GM10266 (cell line): Measurements from ENCODE around the gene EXOC3.

ENCODE experiments used
- DNase-seq: peaks from one replicate; pipeline ENCODE4 v3.0.0; 2012; ENCODE audit errors: extremely low spot score
- CTCF ChIP-seq: IDR thresholded peaks from 2 replicates; pipeline ENCODE4 v1.5.1; 2012; ENCODE audit warnings: mild to moderate bottlenecking, low read depth; ENCODE audit not compliant: control insufficient read depth, insufficient read depth; ENCODE audit errors: missing control alignments

Gene EXOC3

GRCh38 chr5:428754-429452, 14.1 kb upstream of the EXOC3 start:
- no peak for DNase-seq
- TF ChIP-seq CTCF = no peak

- DNase-seq = peak; percentile 17
- no peak for TF ChIP-seq CTCF
Observed at GRCh38 chr5:429453-430188, 13.4 kb upstream of the EXOC3 start.

- TF ChIP-seq CTCF = no peak
Observed at GRCh38 chr5:430214-430925, 12.6 kb upstream of the EXOC3 start.

GRCh38 chr5:431001-431710, 11.8 kb upstream of the EXOC3 start:
- TF ChIP-seq CTCF = peak; percentile 80
- peak; percentile 84 for DNase-seq

More at GRCh38 chr5:430214-430925, 12.6 kb upstream of the EXOC3 start:
- DNase-seq = no peak

- TF ChIP-seq CTCF = no peak
- no peak for DNase-seq
Observed at GRCh38 chr5:431711-432050, 11.3 kb upstream of the EXOC3 start.

GRCh38 chr5:432201-432927, 10.6 kb upstream of the EXOC3 start:
- no peak for TF ChIP-seq CTCF

More at GRCh38 chr5:432201-432927, 10.6 kb upstream of the EXOC3 start:
- no peak for DNase-seq
